Hepatocyte (in vitro differentiated cells): ENCODE data around the gene BCAS3. TPM values are rescaled to one million over a fixed set of nuclear protein-coding genes. Genes with fewer than 3 reads are reported as not detected.

Experiments
- DNase-seq: peaks from one replicate; pipeline ENCODE4 v3.0.0-alpha.2; 2016; ENCODE audit warnings: low spot score
- H2AFZ ChIP-seq: fragments of 200-600 bp; sonication (generic); 2 replicates; pipeline ENCODE4 v1.6.0; 2016; ENCODE audit warnings: antibody characterized with exemption, mild to moderate bottlenecking
- H3K27ac ChIP-seq: fragments of 200-600 bp; sonication (generic); 2 replicates; pipeline ENCODE4 v1.5.1; 2016; ENCODE audit warnings: mild to moderate bottlenecking
- H3K27me3 ChIP-seq: fragments of 200-600 bp; sonication (generic); 2 replicates; pipeline ENCODE4 v1.6.1; 2016
- H3K36me3 ChIP-seq: fragments of 200-600 bp; sonication (generic); replicated peaks from 2 replicates; pipeline ENCODE4 v1.5.1; 2016; ENCODE audit warnings: low read depth; ENCODE audit not compliant: insufficient read depth
- H3K4me1 ChIP-seq: fragments of 200-600 bp; sonication (generic); 2 replicates; pipeline ENCODE4 v1.5.1; 2016; ENCODE audit warnings: mild to moderate bottlenecking, moderate library complexity; ENCODE audit not compliant: insufficient read depth
- H3K4me2 ChIP-seq: fragments of 200-600 bp; sonication (generic); 2 replicates; pipeline ENCODE4 v1.6.0; 2016
- H3K4me3 ChIP-seq: fragments of 200-600 bp; sonication (generic); 2 replicates; pipeline ENCODE4 v1.5.1; 2016; ENCODE audit warnings: mild to moderate bottlenecking
- H3K79me2 ChIP-seq: fragments of 200-600 bp; sonication (generic); 2 replicates; pipeline ENCODE4 v1.6.0; 2017; ENCODE audit warnings: mild to moderate bottlenecking
- H3K9me2 ChIP-seq: fragments of 200-600 bp; sonication (generic); replicated peaks from 2 replicates; pipeline ENCODE4 v1.6.0; 2017; ENCODE audit warnings: mild to moderate bottlenecking; ENCODE audit not compliant: insufficient read depth
- H3K9me3 ChIP-seq: fragments of 200-600 bp; sonication (generic); 2 replicates; pipeline ENCODE4 v1.5.1; 2016; ENCODE audit warnings: low read depth, mild to moderate bottlenecking
- H4K20me1 ChIP-seq: fragments of 200-600 bp; sonication (generic); 2 replicates; pipeline ENCODE4 v1.6.0; 2016; ENCODE audit warnings: mild to moderate bottlenecking; ENCODE audit not compliant: insufficient read depth, poor library complexity, severe bottlenecking
- CTCF ChIP-seq: fragments of 200-600 bp; sonication (generic); IDR thresholded peaks from 2 replicates; pipeline ENCODE4 v1.5.1; 2016; ENCODE audit warnings: antibody characterized with exemption, mild to moderate bottlenecking; ENCODE audit not compliant: poor library complexity
- EZH2 ChIP-seq: fragments of 200-600 bp; sonication (generic); IDR thresholded peaks from 2 replicates; pipeline ENCODE4 v1.6.1; 2016; ENCODE audit warnings: antibody characterized with exemption, mild to moderate bottlenecking, borderline replicate concordance
- EZH2phosphoT487 ChIP-seq: fragments of 200-600 bp; sonication (generic); IDR thresholded peaks from one replicate; pipeline ENCODE4 v1.6.1; 2018; ENCODE audit warnings: antibody characterized with exemption, mild to moderate bottlenecking, low read depth, moderate library complexity; ENCODE audit not compliant: unreplicated experiment, severe bottlenecking
- WGBS: methylation state at CpG from one replicate; pipeline ENCODE4 v1.1.6; 2016; ENCODE audit warnings: low lambda C conversion rate; ENCODE audit errors: missing lambda C conversion rate; 5-methylcytosine and 5-hydroxymethylcytosine counted together
- polyA plus RNA-seq: library from polyadenylated mRNA; unstranded; fragments of >200 nt; fragmentation: Nextera tagmentation; extraction: Ambion mirVana; gene quantifications from 2 replicates; pipeline ENCODE4 v1.2.1, GENCODE V29; 2016
- total RNA-seq: library from RNA; depleted of rRNA; stranded (reverse); fragments of >200 nt; gene quantifications from 2 replicates; pipeline ENCODE4 v1.2.3, GENCODE V29; 2014

Gene BCAS3
- total and polyA plus RNA-seq, 2 experiments from 2014 or later: 16.5 to 58.8 TPM

GRCh38 chr17:60896996-60897395, 219.3 kb downstream of the BCAS3 start:
- Histone ChIP-seq H3K79me2 (no peaks in the 10 kb centered on the region), H3K27ac (no peak overlapping the region), H4K20me1 (no peaks in the 10 kb centered on the region), H3K4me1 (no peaks in the 10 kb centered on the region), H3K9me3 (no peaks in the 10 kb centered on the region), H3K4me2 (no peak overlapping the region), H3K4me3 (no peak overlapping the region), H3K9me2 (no peaks in the 10 kb centered on the region), H3K27me3 (no peaks in the 10 kb centered on the region), H3K36me3 (no peaks in the 10 kb centered on the region), H2AFZ (no peak overlapping the region)
- WGBS: 88% methylated on average over 1 of the region's 1 CpG
- DNase-seq: no peak
- no peak for TF ChIP-seq EZH2phosphoT487

GRCh38 chr17:60899115-60899514, 221.5 kb downstream of the BCAS3 start:
- H3K27ac ChIP-seq: no peak overlapping the region
- H4K20me1 ChIP-seq: no peaks in the 10 kb centered on the region
- no peaks in the 10 kb centered on the region for H3K9me2 ChIP-seq
- no peaks in the 10 kb centered on the region for H3K9me3 ChIP-seq
- TF ChIP-seq EZH2 (no peak), CTCF (no peak), EZH2phosphoT487 (no peak)
- no peak for DNase-seq
- no peak overlapping the region for H2AFZ ChIP-seq
- H3K36me3 ChIP-seq: no peaks in the 10 kb centered on the region
- H3K27me3 ChIP-seq: no peaks in the 10 kb centered on the region
- H3K4me1 ChIP-seq: no peaks in the 10 kb centered on the region
- H3K79me2 ChIP-seq: no peaks in the 10 kb centered on the region
- no peak overlapping the region for H3K4me2 ChIP-seq
- WGBS: 98% methylated on average over 4 of the region's 4 CpGs
- H3K4me3 ChIP-seq: no peak overlapping the region

- Histone ChIP-seq H3K27ac (no peak overlapping the region), H3K4me1 (no peaks in the 10 kb centered on the region), H4K20me1 (no peaks in the 10 kb centered on the region), H3K79me2 (no peaks in the 10 kb centered on the region), H3K4me3 (no peak overlapping the region), H3K9me2 (no peaks in the 10 kb centered on the region), H3K9me3 (no peaks in the 10 kb centered on the region), H2AFZ (no peak overlapping the region), H3K27me3 (no peaks in the 10 kb centered on the region), H3K36me3 (no peaks in the 10 kb centered on the region), H3K4me2 (no peak overlapping the region)
- WGBS: 93% methylated on average over 3 of the region's 3 CpGs
- TF ChIP-seq EZH2 (no peak), EZH2phosphoT487 (no peak), CTCF (no peak)
- DNase-seq: no peak
Measured at GRCh38 chr17:60900688-60901087, 223.0 kb downstream of the BCAS3 start.

GRCh38 chr17:60901242-60901641, 223.6 kb downstream of the BCAS3 start:
- no peak for TF ChIP-seq EZH2phosphoT487
- TF ChIP-seq CTCF: no peak
- TF ChIP-seq EZH2: no peak
- Histone ChIP-seq H3K9me3 (no peaks in the 10 kb centered on the region), H3K27ac (no peak overlapping the region), H3K79me2 (no peaks in the 10 kb centered on the region), H2AFZ (no peak overlapping the region), H4K20me1 (no peaks in the 10 kb centered on the region), H3K36me3 (no peaks in the 10 kb centered on the region), H3K4me2 (no peak overlapping the region), H3K4me1 (no peaks in the 10 kb centered on the region), H3K4me3 (no peak overlapping the region), H3K9me2 (no peaks in the 10 kb centered on the region), H3K27me3 (no peaks in the 10 kb centered on the region)
- DNase-seq: no peak
